HG02852 (cell line): ENCODE results near the gene DYNLT2.
"Not testable (repeated sequence)": the region's sequence is repeated elsewhere in the genome, so short reads cannot be mapped to it uniquely, and the experiment has no call there.

Experiments used
- ATAC-seq: cut with Tn5 transposase; IDR thresholded peaks from one replicate; pipeline ENCODE4 v1.9.1; 2021; ENCODE audit warnings: mild to moderate bottlenecking, moderate library complexity; ENCODE audit not compliant: unreplicated experiment

DYNLT2 gene

GRCh38 chr6:169701954-169702839 lies 49.2 kb downstream of the DYNLT2 start, which contains the start of the genes C6orf120 and WDR27:
Gene C6orf120, plus strand, starts transcription at chr6:169702126. Its CDS starts 334 bp downstream, at chr6:169702460.
Gene WDR27, minus strand, starts transcription at chr6:169702029. Its CDS starts 13,024 bp downstream, at chr6:169689005.
- ATAC-seq = peak; percentile 92

DNA sequence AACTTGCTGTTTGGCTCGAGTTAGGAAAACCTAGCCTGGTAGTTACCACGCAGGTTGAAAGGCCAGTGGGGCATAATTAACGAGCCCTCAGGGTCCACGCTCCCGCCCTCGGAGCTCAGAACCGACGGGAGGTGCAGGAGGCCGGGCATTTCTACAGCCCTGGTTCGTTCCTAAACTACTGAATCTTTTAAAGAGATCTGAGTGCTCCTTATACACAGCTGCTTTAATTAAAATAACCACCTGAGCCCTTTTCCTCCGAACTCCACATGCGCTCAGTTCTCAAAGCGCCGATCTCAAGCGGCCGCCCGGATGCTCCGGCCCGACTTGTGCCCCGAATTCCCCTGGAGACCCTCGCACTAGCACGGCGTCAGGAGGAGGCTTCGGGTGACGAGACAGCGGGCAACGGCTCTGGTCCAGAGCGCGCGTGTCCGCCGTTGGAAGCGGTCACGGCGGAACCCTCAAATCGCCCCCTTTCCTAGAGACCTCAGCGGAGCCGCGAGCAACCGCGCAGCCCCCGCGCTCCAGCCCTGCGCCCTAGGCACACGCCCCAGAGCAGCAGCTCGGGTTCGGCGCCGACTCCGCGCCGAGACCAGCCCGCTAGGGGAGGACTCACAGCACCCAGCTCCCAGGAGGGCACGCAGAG lies 49.9 kb downstream of the DYNLT2 start:
- ATAC-seq = peak; percentile 13

DNA sequence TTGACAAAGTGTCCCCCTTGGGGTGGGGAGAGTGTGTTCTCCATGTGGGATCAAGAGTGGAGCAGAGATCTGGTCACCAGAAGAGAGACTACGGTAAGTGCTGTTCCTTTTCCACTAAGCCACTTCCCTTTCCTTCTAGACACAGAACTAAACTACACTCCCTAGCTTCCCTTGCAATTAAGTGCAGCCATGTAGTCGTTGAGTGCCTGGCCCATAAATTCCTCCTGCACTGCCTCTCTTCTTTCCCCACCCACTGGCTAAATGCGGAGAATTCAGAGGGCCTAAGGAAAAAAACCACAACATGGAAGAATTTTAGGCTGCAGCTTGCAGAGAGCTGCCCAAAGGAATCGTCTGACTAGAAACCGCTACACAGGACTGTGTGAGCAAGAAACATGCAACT lies 51.1 kb downstream of the DYNLT2 start:
- ATAC-seq = no peak

DNA sequence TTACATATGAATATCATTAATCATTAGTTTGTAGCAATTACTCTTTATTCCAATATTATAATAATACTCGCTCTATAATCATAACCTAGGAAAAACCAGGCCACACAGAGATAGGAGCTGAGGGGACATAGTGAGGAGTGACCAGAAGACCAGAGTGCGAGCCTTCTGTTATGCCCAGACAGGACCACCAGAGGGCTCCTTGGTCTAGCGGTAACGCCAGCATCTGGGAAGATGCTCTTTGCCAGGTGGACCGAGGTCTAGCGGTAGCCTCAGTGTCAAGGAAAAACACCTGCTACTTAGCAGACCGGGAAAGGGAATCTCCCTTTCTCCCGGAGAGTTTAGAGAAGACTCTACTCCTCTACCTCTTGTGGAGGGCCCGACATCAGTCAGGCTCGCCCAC lies 54.3 kb downstream of the DYNLT2 start:
- not testable (repeated sequence) for ATAC-seq

DNA sequence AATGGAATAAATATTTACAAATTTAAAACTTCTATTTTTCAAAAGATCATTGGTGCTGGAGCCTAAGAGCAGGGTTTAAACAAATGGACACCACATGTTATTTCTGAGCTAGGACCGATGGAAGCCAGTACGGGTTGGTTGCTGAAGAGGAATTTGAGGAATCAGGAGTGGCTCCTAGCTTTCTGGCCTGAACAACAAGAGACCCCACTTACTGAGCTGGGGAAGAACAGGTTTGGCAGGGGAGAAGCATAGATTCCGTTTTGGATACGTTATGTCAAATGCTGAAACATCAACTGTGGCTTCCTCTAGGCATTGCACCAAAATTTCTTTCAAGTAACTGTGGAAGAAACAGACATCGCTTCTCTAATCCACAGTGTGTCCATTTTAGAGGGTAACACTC lies 56.2 kb downstream of the DYNLT2 start:
- ATAC-seq = no peak

- ATAC-seq = no peak
Observed at GRCh38 chr6:169692516-169692915, 58.9 kb downstream of the DYNLT2 start.

DNA sequence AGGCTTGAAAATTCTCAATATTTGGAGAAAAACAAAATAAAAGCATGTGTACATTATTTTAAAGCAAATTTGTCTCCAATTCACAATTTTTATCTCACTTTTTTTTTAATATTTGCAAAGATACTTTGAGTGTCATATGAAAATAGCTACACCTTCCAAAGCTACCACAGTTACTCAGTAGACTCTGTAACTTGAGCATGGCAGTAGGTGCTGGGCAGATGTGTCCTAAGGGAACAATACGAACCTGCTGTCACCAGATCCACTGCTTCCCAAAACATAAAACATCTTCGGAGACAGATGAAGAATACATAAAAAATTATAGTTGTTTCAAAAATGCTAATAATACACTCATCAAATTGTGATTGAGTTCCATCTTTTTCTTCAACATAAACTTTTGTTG lies 60.1 kb downstream of the DYNLT2 start:
- ATAC-seq = no peak
